ENCODE measurements around the gene CEP95.

Gene CEP95

GRCh38 chr17:64527914-64528313, 21.1 kb downstream of the CEP95 start:
- FAIRE-seq: no peak

- FAIRE-seq: no peak
These were observed 22.4 kb downstream of the CEP95 start for GRCh38 chr17:64529221-64529620.

GRCh38 chr17:64531955-64532371, 25.2 kb downstream of the CEP95 start:
- no peak for FAIRE-seq

- FAIRE-seq: no peak
These were observed 25.6 kb downstream of the CEP95 start for GRCh38 chr17:64532409-64532808.

- no peak for FAIRE-seq
These were observed 27.0 kb downstream of the CEP95 start for GRCh38 chr17:64533784-64534183.

- no peak for FAIRE-seq
These were observed 27.4 kb downstream of the CEP95 start for GRCh38 chr17:64534187-64534586.

- no peak for FAIRE-seq
These were observed 28.6 kb downstream of the CEP95 start for GRCh38 chr17:64535357-64535756.

GRCh38 chr17:64536913-64537312, 30.1 kb downstream of the CEP95 start:
- FAIRE-seq: no peak

GRCh38 chr17:64537488-64537887, 30.7 kb downstream of the CEP95 start:
- no peak for FAIRE-seq

- no peak for FAIRE-seq
These were observed 31.8 kb downstream of the CEP95 start for GRCh38 chr17:64538508-64539130.

GRCh38 chr17:64540118-64540776, 33.5 kb downstream of the CEP95 start:
- FAIRE-seq: no peak

- FAIRE-seq: no peak
These were observed 38.0 kb downstream of the CEP95 start for GRCh38 chr17:64544742-64545141.

- FAIRE-seq: no peak
These were observed 39.9 kb downstream of the CEP95 start for GRCh38 chr17:64546716-64547115.

- no peak for FAIRE-seq
These were observed 40.5 kb downstream of the CEP95 start for GRCh38 chr17:64547319-64547718.

GRCh38 chr17:64551461-64551860, 44.7 kb downstream of the CEP95 start:
- no peak for FAIRE-seq

GRCh38 chr17:64554028-64554637, 47.4 kb downstream of the CEP95 start:
- FAIRE-seq: no peak

GRCh38 chr17:64555281-64555680, 48.5 kb downstream of the CEP95 start:
- no peak for FAIRE-seq

GRCh38 chr17:64564098-64564497, 57.3 kb downstream of the CEP95 start:
- no peak for FAIRE-seq

- FAIRE-seq: no peak
These were observed 58.8 kb downstream of the CEP95 start for GRCh38 chr17:64565563-64565962.

- no peak for FAIRE-seq
These were observed 65.0 kb downstream of the CEP95 start for GRCh38 chr17:64571746-64572145.

GRCh38 chr17:64572682-64573154, 65.9 kb downstream of the CEP95 start:
- FAIRE-seq: no peak

GRCh38 chr17:64573214-64573613, 66.4 kb downstream of the CEP95 start:
- FAIRE-seq: no peak

GRCh38 chr17:64574646-64575045, 67.9 kb downstream of the CEP95 start:
- FAIRE-seq: no peak

GRCh38 chr17:64575431-64575830, 68.7 kb downstream of the CEP95 start:
- no peak for FAIRE-seq

Data from TTC549 (cell line).